NCI-H187 (cell line): ENCODE data around the gene SCRG1.

Source experiments
- DNase-seq, 2 experiments: peaks; one replicate each; lab custom pipeline; 2025; lab: John Stamatoyannopoulos, UW

Gene SCRG1

GRCh38 chr4:173398779-173399415 is at the start of gene SCRG1:
Gene SCRG1, minus strand, starts transcription at chr4:173399116. Its CDS starts 7,702 bp downstream, at chr4:173391414.
- DNase-seq = no peak

DNA sequence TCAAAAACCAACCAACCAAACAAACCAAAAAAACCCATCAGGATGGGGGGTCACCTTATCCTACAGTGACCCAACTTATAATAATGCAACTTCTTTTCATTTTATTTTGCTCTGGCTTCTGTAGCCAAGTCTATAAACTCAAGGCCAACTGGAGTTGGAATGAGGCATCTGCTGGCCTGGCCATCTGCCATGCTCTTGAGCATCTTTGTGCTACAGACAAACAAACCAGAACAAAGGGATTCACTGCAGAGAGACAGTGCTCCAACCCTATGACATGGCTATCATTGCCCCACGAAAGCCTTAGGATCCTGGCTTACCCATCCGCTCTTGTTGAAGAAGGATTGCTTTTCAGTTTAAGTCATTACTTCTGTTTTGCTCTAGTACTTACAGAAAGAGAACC is 49.2 kb upstream of the SCRG1 start:
- peak in 1 of 2 experiments; percentile 15 for DNase-seq

GRCh38 chr4:173446416-173446815 is 47.5 kb upstream of the SCRG1 start:
- no peak for DNase-seq

DNA sequence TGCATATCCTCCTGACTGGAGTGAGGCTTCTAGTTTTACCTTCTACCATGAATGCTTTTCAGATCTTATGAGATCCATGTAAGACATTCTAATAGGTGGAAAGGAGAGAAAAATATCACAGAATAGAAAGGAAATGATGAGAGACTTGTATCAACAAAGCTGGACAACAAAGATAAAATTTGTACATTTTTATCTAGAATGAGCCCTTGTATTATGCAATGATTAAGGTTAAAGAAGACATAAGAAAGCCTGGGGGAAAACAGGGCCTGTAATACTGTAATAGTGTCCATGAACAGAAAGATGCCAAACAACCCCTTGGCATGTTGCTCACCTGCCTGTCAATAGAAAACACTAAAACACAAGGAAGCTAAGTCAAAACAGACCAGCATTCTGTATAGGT is 44.2 kb upstream of the SCRG1 start:
- no peak for DNase-seq

DNA sequence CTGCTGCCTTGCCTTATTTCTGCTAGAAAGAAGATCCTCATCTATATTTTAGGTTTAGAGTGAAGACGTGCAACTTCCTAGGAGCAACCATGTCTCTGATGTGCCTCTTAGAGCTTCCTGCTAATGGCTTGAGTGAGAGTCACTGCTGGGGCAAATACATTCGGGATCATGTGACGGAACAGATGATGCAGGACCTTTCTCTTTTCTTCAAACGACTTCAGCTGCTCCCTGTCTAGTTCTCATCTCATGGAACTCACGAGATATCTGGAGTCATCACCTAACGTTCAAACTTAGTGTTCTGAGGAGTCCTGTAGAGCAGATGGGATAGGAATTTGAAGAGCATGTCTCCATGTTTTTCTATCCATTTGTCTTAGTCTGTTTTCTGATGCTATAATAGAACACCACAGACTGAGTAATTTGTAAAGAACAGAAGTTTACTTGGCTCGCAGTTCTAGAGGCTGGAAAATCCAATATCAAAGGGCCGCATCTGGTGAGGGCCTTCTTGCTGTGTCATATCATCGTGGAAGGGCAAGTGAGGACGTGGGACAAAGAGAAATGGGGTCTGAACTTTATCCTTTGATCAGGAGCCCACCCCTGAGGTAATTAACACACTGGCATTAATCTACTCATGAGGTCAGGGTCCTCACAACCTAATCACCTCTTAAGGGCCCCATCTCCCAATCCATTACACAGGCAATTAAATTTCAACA is 43.5 kb upstream of the SCRG1 start:
- DNase-seq = no peak

DNA sequence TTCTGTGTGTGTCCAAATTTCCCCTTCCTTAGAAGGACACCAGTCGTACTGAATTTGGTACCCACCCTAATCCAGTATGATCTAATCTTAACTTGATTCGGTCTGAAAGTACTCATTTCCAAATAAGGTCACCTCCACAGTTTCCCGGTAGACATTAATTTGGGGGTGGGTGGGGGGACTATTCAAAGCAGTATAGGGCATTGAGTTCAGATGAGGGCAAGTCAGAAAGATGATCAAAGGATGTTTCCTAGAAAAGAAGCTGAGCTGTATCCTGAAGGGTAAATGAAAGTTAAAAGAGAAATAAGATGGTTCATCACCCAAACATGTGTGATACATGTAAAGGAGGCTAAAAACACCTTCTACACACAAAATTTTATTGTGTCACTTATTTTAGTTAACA is 42.0 kb upstream of the SCRG1 start:
- no peak for DNase-seq

- no peak for DNase-seq
Measured at GRCh38 chr4:173436771-173437265, 37.9 kb upstream of the SCRG1 start.

DNA sequence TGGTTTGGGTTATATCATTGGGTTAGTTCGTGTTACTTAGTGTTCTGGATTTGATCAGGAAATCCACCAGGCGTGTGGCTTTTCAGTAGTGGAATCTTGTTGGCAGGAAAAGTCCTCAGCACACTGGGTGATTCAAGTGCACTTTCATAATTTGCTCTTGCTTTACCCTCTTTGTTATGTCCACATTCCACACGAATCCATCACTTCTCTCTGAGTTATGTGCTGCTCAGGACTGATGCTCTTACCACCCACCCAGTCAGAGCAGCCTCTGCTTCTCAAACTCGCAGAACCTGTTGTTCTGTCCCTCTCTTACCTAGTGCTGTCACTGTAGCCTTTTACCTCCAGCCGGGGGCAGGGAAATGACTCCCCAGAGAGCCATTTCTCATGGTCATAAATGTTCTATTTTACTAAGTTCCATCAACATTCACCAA is 37.2 kb upstream of the SCRG1 start:
- peak; percentile 5 to 13 for DNase-seq

- DNase-seq = no peak
Measured at GRCh38 chr4:173434231-173434630, 35.3 kb upstream of the SCRG1 start.

- no peak for DNase-seq
Measured at GRCh38 chr4:173433447-173433846, 34.5 kb upstream of the SCRG1 start.

DNA sequence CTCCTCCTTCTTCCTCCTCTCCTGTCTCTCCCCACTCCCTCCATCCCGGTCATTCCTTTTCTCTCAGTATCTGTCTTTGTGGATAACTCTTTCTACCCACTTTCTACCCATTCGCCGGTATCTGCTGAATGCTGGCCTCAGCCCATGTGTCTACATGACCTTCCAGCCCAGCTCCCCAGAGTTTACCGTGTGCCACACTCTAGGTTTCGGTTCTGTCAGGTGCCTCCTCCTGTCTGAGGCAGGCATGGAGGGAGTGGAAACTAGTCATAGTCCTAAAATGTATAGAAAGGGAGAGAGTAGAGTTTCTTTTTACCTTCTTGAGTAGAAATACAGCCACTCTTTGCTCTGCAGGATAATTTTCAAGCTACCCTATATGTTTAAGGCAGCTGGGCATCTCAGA is 33.5 kb upstream of the SCRG1 start:
- DNase-seq = no peak

- DNase-seq = no peak
Measured at GRCh38 chr4:173426064-173426463, 27.1 kb upstream of the SCRG1 start.

GRCh38 chr4:173424899-173425805 is 26.2 kb upstream of the SCRG1 start:
- no peak for DNase-seq

DNA sequence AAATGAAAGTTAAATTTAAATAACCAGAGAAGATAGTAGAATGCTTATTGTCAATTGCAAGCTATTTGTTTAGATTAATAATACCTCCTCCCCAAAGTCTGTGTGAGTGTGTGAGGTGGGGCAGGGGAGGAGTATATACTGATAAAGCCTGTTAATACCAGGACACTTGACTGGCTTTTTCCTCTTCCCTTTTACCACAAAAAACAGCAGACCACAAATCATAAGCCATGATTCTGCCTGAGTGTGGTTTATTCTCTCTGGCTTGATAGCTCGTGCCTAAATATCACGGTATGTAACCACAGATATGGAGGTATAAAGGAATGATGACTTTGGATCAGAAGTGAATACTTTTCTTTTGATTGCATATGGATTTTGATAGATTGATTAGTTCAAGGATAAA is 21.9 kb upstream of the SCRG1 start:
- no peak for DNase-seq

- no peak for DNase-seq
Measured at GRCh38 chr4:173420324-173420752, 21.4 kb upstream of the SCRG1 start.

GRCh38 chr4:173418639-173419038 is 19.7 kb upstream of the SCRG1 start:
- no peak for DNase-seq

GRCh38 chr4:173417833-173418232 is 18.9 kb upstream of the SCRG1 start:
- no peak for DNase-seq

DNA sequence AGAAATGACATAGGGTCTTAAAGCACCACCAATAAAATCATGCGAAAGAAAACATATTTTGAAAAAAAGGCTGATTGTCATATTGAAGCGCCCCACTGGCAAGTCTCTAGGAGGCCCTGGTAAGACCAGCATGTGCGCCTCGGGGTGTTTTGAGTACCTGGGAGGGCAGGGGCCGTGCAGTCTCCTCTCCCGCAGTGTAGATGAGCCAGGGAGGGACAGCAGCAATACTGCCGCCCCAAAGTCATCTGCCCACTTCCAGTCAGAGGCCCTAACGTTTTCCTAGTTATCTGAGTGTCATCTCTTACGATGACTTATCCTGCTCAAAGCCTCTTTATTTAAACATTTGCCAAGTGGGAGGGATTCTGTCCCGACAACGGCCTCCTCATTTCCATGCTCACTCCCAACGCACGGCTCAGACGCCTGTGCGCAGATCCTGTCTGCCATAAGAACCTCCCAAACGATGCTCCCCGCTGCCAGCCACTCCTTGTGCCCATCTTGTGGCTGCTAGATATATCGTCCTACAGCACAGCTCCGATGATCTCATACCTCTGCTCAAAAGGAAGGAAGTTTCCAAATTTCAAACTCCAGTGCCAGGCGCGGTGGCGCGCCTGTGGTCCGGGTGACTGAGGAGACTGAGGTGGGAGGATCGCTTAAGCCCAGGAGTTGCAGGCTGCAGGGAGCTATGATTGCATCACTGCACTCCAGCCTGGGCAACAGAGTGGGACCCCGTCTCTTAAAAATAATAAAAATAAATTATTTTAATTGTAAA is 17.2 kb upstream of the SCRG1 start:
- DNase-seq = no peak

- DNase-seq = no peak
Measured at GRCh38 chr4:173415092-173415491, 16.2 kb upstream of the SCRG1 start.

GRCh38 chr4:173414456-173414855 is 15.5 kb upstream of the SCRG1 start:
- DNase-seq = no peak

DNA sequence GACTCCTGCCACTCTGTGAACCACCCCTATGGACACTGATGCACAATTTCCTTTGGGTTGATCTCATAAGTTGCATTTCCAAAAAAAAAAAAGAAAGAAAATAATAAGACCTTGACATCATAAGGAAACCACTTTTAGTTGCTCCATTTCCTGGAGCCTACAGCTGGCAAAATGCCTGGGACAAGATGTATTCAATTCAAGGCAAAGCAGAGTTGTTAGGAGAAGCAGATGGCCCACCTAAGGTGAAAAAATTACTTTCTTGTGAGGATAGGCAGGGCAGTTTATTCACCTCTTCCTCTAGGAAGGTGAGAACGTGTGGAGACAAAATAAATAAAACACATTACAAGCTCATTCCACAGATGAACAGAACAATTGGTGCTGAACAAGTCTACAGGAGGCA is 14.1 kb upstream of the SCRG1 start:
- no peak for DNase-seq
